ENCODE data around the gene MVB12B.

DNA sequence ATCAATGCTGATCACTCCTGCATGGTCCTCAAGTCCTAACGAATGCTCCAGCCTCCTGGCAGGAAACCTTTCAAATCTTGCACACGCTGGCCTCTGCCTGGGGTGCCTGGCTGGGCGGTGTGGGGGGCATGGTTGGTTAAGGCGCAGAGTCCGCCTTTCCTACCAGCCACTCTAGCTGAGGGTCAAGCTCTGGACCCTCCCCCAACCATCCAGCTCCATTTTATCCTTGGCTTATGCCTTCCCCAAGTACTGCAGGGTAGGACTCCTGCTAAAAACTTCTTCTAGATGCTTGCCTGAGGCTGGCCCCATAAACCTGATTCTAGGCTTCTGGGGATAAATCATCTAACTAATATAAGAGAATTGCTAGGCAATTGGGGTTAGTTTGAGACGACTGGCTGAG, 808 bp upstream of the MVB12B start:
- no peak for TF ChIP-seq EP300 (conservative IDR thresholded peaks at IDR 0.05; ENCODE audit: poor library complexity, severe bottlenecking)
- TF ChIP-seq, protein P1, sequence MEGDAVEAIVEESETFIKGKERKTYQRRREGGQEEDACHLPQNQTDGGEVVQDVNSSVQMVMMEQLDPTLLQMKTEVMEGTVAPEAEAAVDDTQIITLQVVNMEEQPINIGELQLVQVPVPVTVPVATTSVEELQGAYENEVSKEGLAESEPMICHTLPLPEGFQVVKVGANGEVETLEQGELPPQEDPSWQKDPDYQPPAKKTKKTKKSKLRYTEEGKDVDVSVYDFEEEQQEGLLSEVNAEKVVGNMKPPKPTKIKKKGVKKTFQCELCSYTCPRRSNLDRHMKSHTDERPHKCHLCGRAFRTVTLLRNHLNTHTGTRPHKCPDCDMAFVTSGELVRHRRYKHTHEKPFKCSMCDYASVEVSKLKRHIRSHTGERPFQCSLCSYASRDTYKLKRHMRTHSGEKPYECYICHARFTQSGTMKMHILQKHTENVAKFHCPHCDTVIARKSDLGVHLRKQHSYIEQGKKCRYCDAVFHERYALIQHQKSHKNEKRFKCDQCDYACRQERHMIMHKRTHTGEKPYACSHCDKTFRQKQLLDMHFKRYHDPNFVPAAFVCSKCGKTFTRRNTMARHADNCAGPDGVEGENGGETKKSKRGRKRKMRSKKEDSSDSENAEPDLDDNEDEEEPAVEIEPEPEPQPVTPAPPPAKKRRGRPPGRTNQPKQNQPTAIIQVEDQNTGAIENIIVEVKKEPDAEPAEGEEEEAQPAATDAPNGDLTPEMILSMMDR (IDR thresholded peaks at IDR 0.05; ENCODE audit: poor library complexity, severe bottlenecking), result no peak
- TF ChIP-seq POLR2AphosphoS5 (IDR thresholded peaks at IDR 0.05), result no peak
- no peak for TF ChIP-seq TAF1 (IDR thresholded peaks at IDR 0.05; ENCODE audit: low read depth)
- TF ChIP-seq EZH2 (IDR thresholded peaks at IDR 0.05; ENCODE audit: borderline replicate concordance, insufficient read depth, low read length, poor library complexity, severe bottlenecking), result no peak
- TF ChIP-seq SMC3 (conservative IDR thresholded peaks at IDR 0.05; ENCODE audit: poor library complexity), result no peak
- TF ChIP-seq RAD21 (conservative IDR thresholded peaks at IDR 0.05), result no peak
- TF ChIP-seq, protein P2, sequence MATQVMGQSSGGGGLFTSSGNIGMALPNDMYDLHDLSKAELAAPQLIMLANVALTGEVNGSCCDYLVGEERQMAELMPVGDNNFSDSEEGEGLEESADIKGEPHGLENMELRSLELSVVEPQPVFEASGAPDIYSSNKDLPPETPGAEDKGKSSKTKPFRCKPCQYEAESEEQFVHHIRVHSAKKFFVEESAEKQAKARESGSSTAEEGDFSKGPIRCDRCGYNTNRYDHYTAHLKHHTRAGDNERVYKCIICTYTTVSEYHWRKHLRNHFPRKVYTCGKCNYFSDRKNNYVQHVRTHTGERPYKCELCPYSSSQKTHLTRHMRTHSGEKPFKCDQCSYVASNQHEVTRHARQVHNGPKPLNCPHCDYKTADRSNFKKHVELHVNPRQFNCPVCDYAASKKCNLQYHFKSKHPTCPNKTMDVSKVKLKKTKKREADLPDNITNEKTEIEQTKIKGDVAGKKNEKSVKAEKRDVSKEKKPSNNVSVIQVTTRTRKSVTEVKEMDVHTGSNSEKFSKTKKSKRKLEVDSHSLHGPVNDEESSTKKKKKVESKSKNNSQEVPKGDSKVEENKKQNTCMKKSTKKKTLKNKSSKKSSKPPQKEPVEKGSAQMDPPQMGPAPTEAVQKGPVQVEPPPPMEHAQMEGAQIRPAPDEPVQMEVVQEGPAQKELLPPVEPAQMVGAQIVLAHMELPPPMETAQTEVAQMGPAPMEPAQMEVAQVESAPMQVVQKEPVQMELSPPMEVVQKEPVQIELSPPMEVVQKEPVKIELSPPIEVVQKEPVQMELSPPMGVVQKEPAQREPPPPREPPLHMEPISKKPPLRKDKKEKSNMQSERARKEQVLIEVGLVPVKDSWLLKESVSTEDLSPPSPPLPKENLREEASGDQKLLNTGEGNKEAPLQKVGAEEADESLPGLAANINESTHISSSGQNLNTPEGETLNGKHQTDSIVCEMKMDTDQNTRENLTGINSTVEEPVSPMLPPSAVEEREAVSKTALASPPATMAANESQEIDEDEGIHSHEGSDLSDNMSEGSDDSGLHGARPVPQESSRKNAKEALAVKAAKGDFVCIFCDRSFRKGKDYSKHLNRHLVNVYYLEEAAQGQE (IDR thresholded peaks at IDR 0.05; ENCODE audit: borderline replicate concordance), result no peak
- no peak for TF ChIP-seq MXI1 (conservative IDR thresholded peaks at IDR 0.05; ENCODE audit: poor library complexity, severe bottlenecking)
